Stomach (tissue), 4 donors: Measurements from ENCODE around the gene ORM1.

Source experiments
- CTCF ChIP-seq, 7 experiments: fragments of 450-650 bp in 4 of 7; fragments of 200-600 bp in 3 of 7; sonication (generic) in 3 of 7; IDR thresholded peaks; one replicate each; pipeline ENCODE4 v1.5.1; 2016 to 2019; ENCODE audit warnings: antibody characterized with exemption in 7 of 7, control low read depth in 2 of 7, mild to moderate bottlenecking in 1 of 7
- POLR2A ChIP-seq, 4 donors: fragments of 450-650 bp; IDR thresholded peaks; one replicate each; pipeline ENCODE4 v1.6.1; 2016; ENCODE audit warnings: antibody characterized with exemption in 4 of 4, control low read depth in 2 of 4, mild to moderate bottlenecking in 1 of 4, moderate library complexity in 1 of 4

- TF ChIP-seq POLR2A (IDR thresholded peaks at IDR 0.05) (no peak), CTCF (IDR thresholded peaks at IDR 0.05) (no peak)
Observed at GRCh38 chr9:114335745-114336144, 12.8 kb downstream of the ORM1 start.
